HepG2 (cell line): ENCODE measurements around the gene AP2A2. TPM values are rescaled to one million over a fixed set of nuclear protein-coding genes. Genes with fewer than 3 reads are reported as not detected.

Source experiments
- ADNP ChIP-seq: sonication (generic); formaldehyde crosslinking; IDR thresholded peaks from 2 replicates; pipeline ENCODE4 v1.4.0; 2020; ENCODE audit warnings: missing genetic modification reagents
- AHR ChIP-seq: IDR thresholded peaks from 2 replicates; pipeline ENCODE4 v1.6.1; 2018; ENCODE audit warnings: missing genetic modification reagents, missing compliant biosample characterization
- ARID3A ChIP-seq: IDR thresholded peaks from 2 replicates; pipeline ENCODE4 v1.6.1; 2012; ENCODE audit warnings: low read depth, low read length, improper control_type of control experiment
- ATRX ChIP-seq: sonication (generic); formaldehyde crosslinking; IDR thresholded peaks from 2 replicates; pipeline ENCODE4 v1.4.0; 2020; ENCODE audit warnings: missing genetic modification reagents, borderline replicate concordance
- FOSL1 ChIP-seq: sonication (generic); formaldehyde crosslinking; IDR thresholded peaks from 2 replicates; pipeline ENCODE4 v1.9.0; 2021; ENCODE audit warnings: missing genetic modification reagents, borderline replicate concordance
- FOXP1 ChIP-seq, 2 experiments: fragments of 450-650 bp in 1 of 2; IDR thresholded peaks; 2 replicates each; pipeline ENCODE4 v1.6.1; 2017 to 2018; ENCODE audit warnings: antibody characterized with exemption in 1 of 2
- MEIS1 ChIP-seq: sonication (generic); formaldehyde crosslinking; IDR thresholded peaks from 2 replicates; pipeline ENCODE4 v1.9.0; 2021; ENCODE audit warnings: mild to moderate bottlenecking, missing genetic modification reagents, moderate library complexity, borderline replicate concordance
- NFYB ChIP-seq: sonication (generic); formaldehyde crosslinking; IDR thresholded peaks from 2 replicates; pipeline ENCODE4 v1.4.0; 2020; ENCODE audit warnings: missing genetic modification reagents
- POLR2AphosphoS2 ChIP-seq: IDR thresholded peaks from 2 replicates; pipeline ENCODE4 v1.6.1; 2011; ENCODE audit warnings: low read depth, low read length, improper control_type of control experiment
- RERE ChIP-seq: IDR thresholded peaks from 2 replicates; pipeline ENCODE4 v1.6.1; 2016; ENCODE audit warnings: low read depth, missing genetic modification reagents, missing compliant biosample characterization
- REST ChIP-seq, 2 experiments: IDR thresholded peaks; 2 replicates each; pipeline ENCODE4 v1.6.1; 2011 to 2012; ENCODE audit warnings: low read length in 2 of 2, borderline replicate concordance in 1 of 2, low read depth in 1 of 2, mild to moderate bottlenecking in 1 of 2, moderate library complexity in 1 of 2
- SPEN ChIP-seq: sonication (generic); formaldehyde crosslinking; IDR thresholded peaks from 2 replicates; pipeline ENCODE4 v1.5.1; 2020; ENCODE audit warnings: low read depth, mild to moderate bottlenecking, missing genetic modification reagents
- TBL1XR1 ChIP-seq: fragments of 150-350 bp; IDR thresholded peaks from 2 replicates; pipeline ENCODE4 v1.6.1; 2014; ENCODE audit warnings: borderline replicate concordance, low read length; ENCODE audit not compliant: partially characterized antibody
- ZNF333 ChIP-seq: sonication (generic); formaldehyde crosslinking; IDR thresholded peaks from 2 replicates; pipeline ENCODE4 v1.4.0; 2020; ENCODE audit warnings: mild to moderate bottlenecking, missing genetic modification reagents, borderline replicate concordance
- ZNF367 ChIP-seq: sonication (generic); formaldehyde crosslinking; IDR thresholded peaks from 2 replicates; pipeline ENCODE4 v1.4.0; 2020; ENCODE audit warnings: missing genetic modification reagents, borderline replicate concordance
- ZNF432 ChIP-seq: sonication (generic); formaldehyde crosslinking; IDR thresholded peaks from 2 replicates; pipeline ENCODE4 v1.5.0; 2020; ENCODE audit warnings: missing genetic modification reagents, mild to moderate bottlenecking, borderline replicate concordance
- ZNF772 ChIP-seq: sonication (generic); formaldehyde crosslinking; IDR thresholded peaks from 2 replicates; pipeline ENCODE4 v1.5.0; 2020; ENCODE audit warnings: mild to moderate bottlenecking, missing genetic modification reagents
- polyA plus RNA-seq, 8 experiments: library from polyadenylated mRNA; depleted of rRNA in 3 of 8; stranded (reverse) in 7 of 8; unstranded in 1 of 8; fragments of >200 nt; fragmentation: Illumina TruSeq in 4 of 8; extraction: Trizol in 4 of 8; gene quantifications; 2 replicates each; pipeline versions ENCODE4 v1.2.1 to v1.2.3, GENCODE V29; 2011 to 2016; ENCODE audit warnings: low read depth in 4 of 8, missing spikeins in 1 of 8, mixed read lengths in 1 of 8; ENCODE audit not compliant: insufficient read depth in 1 of 8
- total RNA-seq, 5 experiments: library from RNA; depleted of rRNA; stranded (reverse); fragments of >200 nt; fragmentation: Illumina TruSeq; extraction: Trizol; gene quantifications; 2 replicates each; pipeline ENCODE4 v1.2.3, GENCODE V29; 2016; ENCODE audit warnings: low read depth in 1 of 5

Gene AP2A2
- total and polyA plus RNA-seq, 2 of the 13 experiments (the other 11 are each of a cell fraction or from before 2014, with no cell fraction given): 25.7 to 75.7 TPM

- TF ChIP-seq TBL1XR1 (peak; percentile 38), ZNF333 (CRISPR knock-in tag) (no peak), POLR2AphosphoS2 (no peak), RERE (no peak), ZNF432 (CRISPR knock-in tag) (no peak), SPEN (0 out of 2 replicates have a peak, but pooled peaks have one; percentile 21), NFYB (CRISPR knock-in tag) (0 out of 2 replicates have a peak, but pooled peaks have one; percentile 8), ARID3A (no peak; the same call in 1 of the 2 replicates), ADNP (CRISPR knock-in tag) (no peak), AHR (CRISPR knock-in tag) (no peak), FOSL1 (CRISPR knock-in tag) (no peak), ZNF772 (CRISPR knock-in tag) (no peak), FOXP1 (IDR thresholded peaks at IDR 0.05) (peak; percentile 51; the same call in 1 of the 2 replicates), FOXP1 (CRISPR knock-in tag; IDR thresholded peaks at IDR 0.05) (no peak), MEIS1 (CRISPR knock-in tag) (no peak), REST (IDR thresholded peaks at IDR 0.05; ENCODE audit: borderline replicate concordance in 1 of 2, low read depth in 1 of 2, low read length in 2 of 2) (peak in 1 of 2 experiments; percentile 40; a peak in 1 of 4 replicates), ATRX (no peak), ZNF367 (CRISPR knock-in tag) (no peak)
Measured at GRCh38 chr11:952406-953385, 27.0 kb downstream of the AP2A2 start (continued).
